NCI-H2029 treated with DMSO at 0.1 percent for 48 hours (cell line): Measurements from ENCODE around the gene ELF4.

Experiments used
- DNase-seq: peaks from one replicate; lab custom pipeline; 2025; lab: John Stamatoyannopoulos, UW

The ELF4 gene

GRCh38 chrX:130114141-130114588 lies 3.9 kb upstream of the ELF4 start:
- peak; percentile 34 for DNase-seq

GRCh38 chrX:130111220-130112154 lies 1.2 kb upstream of the ELF4 start:
- no peak for DNase-seq

- DNase-seq = no peak
Observed at GRCh38 chrX:130109429-130110378, 593 bp downstream of the ELF4 start.

- no peak for DNase-seq
Observed at GRCh38 chrX:130108647-130109428, 1.5 kb downstream of the ELF4 start.

- no peak for DNase-seq
Observed at GRCh38 chrX:130106071-130106470, 4.2 kb downstream of the ELF4 start.

DNA sequence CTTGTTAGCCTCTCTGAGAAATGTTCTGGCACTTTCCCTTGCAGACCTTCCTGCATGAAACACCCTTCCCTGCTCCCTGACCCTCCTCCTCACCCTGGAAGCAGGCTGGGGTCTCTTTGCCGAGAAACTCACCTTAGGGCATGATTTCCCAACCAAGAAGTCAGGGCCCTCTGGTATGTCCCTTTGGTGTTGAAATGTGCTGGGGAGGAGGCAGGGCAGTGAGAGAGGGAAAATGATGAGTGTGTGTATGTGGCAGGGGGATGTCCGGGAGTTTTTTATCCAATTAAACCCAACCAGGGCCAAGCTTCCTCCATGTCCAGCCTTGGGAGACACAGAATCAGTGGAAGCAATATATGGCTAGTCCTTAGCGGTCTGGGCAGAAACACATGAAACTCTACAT lies 5.1 kb downstream of the ELF4 start:
- DNase-seq = no peak

- DNase-seq = no peak
Observed at GRCh38 chrX:130103605-130104004, 6.7 kb downstream of the ELF4 start.

GRCh38 chrX:130100180-130100579 lies 10.1 kb downstream of the ELF4 start:
- DNase-seq = peak; percentile 11

GRCh38 chrX:130098210-130098552 lies 12.1 kb downstream of the ELF4 start:
- DNase-seq = no peak

- DNase-seq = no peak
Observed at GRCh38 chrX:130097507-130098209, 12.6 kb downstream of the ELF4 start.

DNA sequence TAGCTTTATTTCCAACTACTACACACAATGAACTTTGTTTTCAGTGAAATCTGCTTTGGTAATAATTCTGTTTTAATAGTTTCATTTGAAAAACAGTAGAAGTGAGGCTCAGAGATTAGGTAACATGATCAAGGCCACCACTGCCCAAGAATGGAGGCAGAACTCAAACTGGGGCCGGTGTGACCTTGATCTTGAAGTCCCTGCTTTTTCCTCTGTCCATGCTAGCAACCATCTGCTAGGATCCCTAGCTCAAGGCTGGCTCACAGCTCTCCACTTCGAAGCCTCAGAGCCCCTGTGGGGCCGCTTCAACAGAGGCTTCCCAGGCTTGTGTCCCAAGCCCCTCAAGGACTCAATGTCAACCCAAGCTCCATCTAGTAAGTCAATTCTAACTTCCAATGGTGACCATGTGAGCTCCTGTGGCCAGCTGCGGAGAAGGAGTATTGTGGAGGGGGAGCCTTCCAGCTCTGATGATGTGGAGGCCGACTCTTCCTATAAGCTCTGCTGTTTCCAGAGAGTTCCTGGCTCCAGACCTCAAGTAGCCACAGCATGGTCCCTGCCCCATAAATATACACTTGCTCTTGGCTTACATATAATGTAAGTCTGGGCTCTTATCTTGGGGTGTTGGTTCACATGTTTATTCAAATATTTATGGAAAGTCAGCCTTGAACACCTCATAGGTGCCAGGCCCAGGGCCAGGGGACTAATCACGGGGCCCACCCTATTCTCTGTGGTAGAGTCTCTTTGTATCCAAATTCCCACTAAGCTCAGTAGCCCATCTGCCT lies 14.9 kb downstream of the ELF4 start:
- no peak for DNase-seq

- peak; percentile 70 for DNase-seq
Observed at GRCh38 chrX:130094696-130095095, 15.6 kb downstream of the ELF4 start.

GRCh38 chrX:130093271-130093670 lies 17.0 kb downstream of the ELF4 start:
- no peak for DNase-seq

DNA sequence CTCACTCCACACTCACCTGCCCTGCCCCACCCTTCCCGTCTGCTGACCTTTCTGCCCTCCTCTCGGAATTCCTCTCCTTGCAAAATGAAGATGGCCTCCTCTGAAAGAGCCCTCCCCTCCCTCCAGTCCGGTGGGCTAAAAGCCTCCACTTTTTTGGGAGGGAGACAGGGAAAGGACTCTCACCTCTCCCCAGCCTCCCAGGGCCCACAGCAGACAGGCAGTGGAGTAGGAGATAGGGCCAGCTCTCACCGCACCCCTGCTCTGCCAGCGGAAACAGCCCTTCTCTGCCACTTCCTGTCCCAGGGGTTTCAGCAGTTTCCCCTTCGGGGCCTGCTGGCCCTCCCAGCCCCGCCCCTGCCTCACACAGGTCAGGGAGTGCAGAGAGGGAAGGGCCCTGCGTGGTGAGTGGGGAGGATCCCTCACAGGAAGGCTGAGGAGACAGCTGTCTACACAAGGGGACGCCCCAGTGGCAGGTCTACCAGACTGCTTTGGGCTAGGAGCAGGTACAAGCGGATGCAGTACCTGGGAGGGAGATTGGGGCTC lies 18.2 kb downstream of the ELF4 start:
- no peak for DNase-seq

DNA sequence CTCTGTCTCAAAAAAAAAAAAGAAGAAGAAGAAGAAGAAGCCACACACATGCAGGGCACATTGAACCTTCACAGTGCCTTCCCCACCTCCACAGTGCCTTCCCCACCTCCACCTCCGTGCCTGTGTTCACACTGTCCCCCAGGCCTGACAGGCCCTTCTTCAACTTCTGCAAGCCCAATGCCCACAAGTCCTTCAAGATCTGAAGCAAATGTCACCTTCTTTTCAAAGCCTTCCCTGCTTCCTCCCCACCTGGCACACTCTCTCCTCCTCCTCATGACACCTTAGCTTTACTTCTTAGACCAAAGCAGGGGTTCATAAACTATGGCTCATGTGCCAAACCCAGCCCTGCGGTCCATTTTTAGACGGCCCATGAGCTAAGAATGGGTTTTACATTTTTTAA lies 19.9 kb downstream of the ELF4 start:
- DNase-seq = no peak

DNA sequence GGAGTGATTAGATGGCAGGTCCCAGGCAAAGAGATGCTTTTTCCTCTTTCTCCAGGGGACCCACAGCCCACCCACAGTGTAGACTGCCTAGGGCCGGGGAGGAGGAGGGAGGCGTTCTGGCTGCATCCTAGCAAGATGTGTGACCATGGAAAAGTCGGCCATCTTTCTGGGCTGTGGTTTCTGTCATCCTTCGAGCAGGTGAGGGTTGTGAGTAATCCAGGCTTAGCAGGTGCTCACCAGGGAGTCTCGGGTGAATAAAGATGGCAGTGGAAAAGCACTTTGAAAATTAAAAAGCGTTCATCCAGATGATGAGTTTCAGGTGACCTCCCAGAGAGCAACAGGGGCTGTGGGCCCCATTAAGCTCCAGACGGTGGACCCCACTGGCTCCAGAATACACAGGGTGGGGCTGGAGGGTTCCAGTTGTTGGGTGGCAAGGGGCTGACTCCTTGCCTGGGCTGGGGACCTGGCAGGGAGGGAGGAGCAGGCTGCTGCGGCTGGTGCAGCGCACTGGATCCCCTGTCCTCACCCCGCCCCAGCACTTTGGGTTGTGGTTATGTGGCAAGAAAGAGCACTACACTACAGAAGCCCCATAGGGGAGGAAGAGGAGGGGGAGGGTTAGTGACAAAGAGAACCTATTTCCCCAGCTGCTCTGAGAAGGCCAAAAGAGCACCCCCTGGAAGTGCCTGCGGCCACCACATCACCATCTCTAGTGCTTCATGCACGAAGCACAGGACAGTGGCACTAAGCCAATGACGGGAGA lies 23.7 kb downstream of the ELF4 start:
- no peak for DNase-seq

DNA sequence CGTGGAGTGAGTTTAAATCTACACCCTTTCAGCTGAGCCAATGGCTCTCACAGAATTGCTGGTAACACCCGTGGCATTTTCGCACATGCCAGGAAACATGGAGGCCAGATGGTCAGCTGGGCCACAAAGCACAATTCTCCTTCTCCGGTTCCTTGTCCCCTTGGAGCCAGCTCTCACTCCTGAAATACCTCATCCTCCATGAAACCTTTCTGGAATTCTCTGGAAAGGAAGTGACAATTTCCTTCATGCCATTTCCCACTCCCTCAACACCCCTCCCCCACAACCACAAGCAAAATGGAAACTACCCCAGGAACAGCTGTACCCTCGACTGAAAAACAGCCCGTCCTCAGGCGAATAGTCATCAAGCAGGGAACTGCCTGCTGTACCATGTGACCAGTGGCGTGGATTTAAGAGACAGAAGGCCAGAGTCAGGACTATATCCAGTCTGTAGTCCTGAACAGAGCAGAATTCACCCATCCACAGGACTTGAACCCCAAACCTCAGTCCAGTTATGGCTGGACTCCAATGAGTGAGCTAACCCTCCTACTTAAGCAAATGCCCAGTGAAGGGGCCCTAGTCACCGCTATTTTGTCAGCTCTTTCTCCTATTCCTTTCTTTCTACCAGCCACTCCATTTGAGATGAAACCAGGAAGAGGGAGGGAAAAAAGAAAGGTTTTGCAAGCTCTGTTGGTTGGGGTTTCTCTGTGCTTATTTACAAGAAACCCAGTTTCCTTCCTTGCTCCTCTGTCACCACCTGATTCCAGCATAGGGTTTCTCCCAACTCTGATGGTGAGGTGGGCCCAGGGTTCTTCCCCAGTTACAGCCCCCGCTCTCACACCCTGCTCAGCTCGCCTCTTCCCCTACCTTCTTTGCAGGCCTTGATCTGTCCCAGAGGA lies 24.5 kb downstream of the ELF4 start:
- no peak for DNase-seq

DNA sequence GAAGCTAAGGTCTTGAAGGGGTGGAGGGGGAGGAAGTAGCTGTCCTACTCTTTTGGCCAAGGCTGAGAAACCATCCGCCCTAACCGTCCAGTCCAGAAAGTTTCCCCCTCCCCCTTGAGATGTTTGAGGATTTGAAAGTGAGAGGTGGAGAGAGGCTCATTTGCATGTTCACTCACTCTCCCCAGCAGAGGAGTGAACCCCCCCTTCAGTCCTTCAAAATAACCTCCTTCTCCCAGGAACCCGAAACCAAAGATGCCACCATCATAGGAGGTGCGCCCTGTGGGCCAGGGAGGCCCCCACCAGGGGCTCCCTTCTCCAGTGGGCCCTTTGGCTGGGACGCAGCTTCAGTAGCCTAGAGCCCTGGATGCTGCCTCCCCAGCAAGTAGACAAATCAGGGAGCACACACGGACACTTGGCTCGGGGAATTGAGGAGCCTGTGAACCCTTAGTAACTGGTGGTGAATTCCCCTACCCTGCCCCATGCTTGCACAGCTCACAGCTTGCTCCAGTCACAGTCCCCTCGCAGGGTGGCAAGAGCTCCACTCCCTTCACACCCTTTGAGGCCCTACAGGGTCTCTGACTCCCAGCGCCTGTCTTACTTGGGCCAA lies 25.6 kb downstream of the ELF4 start:
- no peak for DNase-seq
